HG03064 (cell line): Measurements from ENCODE around the gene NPB.

ENCODE experiments used
- ATAC-seq: cut with Tn5 transposase; IDR thresholded peaks from one replicate; pipeline ENCODE4 v1.9.1; 2021; ENCODE audit warnings: low read depth; ENCODE audit not compliant: unreplicated experiment

The NPB gene

DNA sequence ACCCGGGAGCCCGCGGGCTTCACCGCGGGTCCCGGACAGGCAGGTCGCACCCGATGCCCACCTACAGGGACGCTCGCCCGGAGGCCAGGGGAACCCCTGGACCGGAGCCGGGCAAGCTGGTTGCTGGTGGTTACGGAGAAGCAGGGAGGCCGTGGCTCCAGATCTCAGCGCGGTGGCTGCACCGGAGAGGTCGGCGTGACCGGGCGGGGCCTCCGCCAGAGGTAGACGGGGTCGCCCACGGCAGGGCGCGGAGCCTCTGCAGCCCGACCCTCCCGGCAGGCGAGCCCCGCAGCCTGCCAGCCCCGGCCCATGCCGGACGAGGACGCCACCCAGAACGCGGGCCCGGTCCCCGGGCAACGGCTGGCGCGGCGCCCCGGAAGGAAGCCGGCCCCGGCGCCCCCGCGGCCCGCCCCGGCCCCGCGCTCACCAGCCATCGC lies 8.8 kb downstream of the NPB start:
- ATAC-seq = peak; percentile 21

GRCh38 chr17:81911277-81911961 lies 9.4 kb downstream of the NPB start, which contains the start of gene PCYT2:
Gene PCYT2 (minus strand): TSS chr17:81911399. CDS start chr17:81911355, 44 bp downstream.
- peak; percentile 60 for ATAC-seq

DNA sequence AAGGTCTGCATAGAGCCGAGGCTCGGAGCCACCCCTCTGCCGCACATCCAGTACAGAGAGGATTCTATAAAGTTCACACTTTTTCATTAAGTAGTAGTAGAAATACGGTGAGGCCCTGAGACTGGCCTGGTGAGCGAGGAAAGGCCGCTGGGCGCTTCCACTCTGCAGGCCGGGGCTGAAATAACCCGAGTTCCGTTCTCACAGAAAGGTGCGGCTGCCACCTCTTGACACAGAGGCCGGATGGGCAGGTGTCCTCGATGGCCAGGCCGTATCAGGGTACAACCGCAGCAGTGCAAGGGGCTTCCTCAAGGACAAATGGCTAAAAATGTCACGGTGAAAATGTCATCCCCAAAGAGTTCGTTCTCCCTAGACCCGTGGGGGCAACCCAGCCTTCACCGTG lies 9.9 kb downstream of the NPB start:
- no peak for ATAC-seq

GRCh38 chr17:81912441-81913309 lies 10.6 kb downstream of the NPB start:
- no peak for ATAC-seq

DNA sequence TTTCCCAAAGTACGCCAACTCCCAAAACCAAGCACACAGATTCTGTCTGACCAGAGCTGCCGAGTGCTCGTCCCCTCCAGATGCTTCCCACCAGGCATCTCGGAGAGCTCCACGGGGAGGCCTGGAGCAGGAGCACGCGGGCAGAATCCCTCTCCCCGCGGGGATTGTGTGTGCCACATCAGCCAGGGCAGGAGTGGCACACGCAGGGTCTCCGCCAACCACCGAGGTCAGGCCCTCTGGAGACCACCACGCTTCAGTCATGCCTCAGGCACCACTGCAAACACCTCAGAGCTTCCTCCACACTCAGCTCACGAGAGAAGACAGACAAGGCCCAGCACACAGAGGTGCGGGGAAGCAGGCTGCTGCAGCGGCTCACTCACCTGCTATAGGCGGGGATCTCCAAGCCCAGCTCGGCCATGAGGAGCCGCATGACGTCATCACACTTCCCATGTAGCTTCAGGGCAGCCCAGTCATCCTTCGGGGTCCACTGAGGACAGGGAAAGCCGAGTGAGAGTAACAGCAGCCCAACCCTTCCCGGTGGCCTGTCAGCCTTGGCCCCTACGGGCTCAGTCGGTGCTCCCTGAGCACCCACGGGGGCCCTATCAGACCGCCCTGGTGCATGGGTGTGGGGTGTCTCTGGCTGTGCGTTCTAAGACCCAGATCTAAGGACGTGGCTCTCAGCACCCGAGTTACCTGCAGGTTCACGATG lies 11.5 kb downstream of the NPB start:
- ATAC-seq = no peak

GRCh38 chr17:81914103-81914850 lies 12.2 kb downstream of the NPB start:
- no peak for ATAC-seq

GRCh38 chr17:81915331-81915730 lies 13.3 kb downstream of the NPB start:
- ATAC-seq = no peak

DNA sequence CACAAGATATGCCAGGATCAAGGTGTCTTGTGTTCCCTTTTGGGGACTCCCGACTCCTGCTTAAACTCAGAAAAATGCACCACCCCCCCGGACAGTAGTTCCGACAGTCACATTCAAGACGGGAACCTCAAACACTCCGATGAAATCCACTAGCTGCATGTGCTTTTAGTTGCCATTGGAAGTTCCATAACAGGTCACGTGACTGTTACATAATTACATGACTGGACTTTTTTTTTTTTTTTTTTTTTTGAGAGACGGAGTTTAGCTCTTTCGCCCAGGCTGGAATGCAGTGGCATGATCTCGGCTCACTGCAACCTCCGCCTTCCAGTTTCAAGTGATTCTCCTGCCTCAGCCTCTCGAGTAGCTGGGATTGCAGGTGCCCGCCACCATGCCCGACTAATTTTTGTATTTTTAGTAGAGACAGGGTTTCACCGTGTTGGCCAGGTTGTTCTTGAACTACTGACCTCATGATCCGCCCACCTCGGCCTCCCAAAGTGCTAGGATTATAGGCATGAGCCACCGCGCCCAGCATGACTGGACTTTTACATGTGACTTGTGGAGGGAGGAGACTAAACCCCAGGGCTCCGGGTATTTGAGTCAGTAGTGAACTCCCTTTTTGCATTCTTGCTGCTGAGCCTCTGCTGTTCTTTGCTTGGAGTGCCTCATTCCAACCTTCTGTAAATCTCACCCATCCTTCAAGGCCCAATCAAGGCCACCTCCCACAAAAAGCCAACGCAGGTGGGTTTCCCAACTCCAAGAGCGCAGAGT lies 14.4 kb downstream of the NPB start:
- no peak for ATAC-seq

- peak; percentile 57 for ATAC-seq
Measured at GRCh38 chr17:81917565-81918332, 15.7 kb downstream of the NPB start, which contains the start of gene SIRT7. Gene SIRT7 (minus strand): TSS chr17:81918176. CDS start chr17:81918131, 45 bp downstream.

- ATAC-seq = peak; percentile 5
Measured at GRCh38 chr17:81918333-81918669, 16.3 kb downstream of the NPB start.

DNA sequence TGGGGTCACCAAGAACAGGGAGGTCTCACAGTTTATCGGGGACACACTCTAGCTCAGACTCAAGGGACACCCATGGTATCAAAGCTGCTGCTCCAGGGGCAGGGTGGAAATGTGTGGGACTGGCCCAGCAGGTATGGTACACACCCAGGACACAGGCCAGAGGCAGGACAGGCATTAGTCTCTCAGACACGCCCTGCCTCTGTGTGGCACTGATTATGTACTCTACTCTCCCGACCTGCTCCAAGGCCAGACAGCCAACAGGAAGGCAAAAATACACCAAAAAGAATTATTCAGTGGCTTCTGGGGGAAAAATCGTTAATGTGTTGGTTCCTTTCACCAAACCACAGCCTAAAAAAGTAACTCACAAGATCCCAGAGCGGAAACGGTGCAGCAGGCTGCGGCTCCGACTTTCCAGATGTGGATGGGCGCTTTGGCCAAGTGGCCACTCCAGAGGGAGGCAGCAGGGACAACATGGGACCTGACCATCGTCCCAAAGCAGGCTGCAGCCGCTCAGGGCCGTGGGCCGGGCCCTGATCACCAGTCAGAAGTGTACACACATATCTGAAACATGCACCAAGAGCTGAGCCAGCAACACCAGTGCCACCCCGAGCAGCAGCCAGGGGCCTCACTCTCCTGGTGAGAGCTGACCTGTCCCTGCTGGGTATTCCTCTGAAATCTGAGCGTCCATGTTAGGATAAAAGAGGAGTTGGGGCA lies 17.0 kb downstream of the NPB start:
- ATAC-seq = no peak

GRCh38 chr17:81920612-81921536 lies 18.8 kb downstream of the NPB start:
- no peak for ATAC-seq

- ATAC-seq = no peak
Measured at GRCh38 chr17:81921537-81921862, 19.5 kb downstream of the NPB start.

GRCh38 chr17:81921996-81922565 lies 20.0 kb downstream of the NPB start:
- no peak for ATAC-seq

DNA sequence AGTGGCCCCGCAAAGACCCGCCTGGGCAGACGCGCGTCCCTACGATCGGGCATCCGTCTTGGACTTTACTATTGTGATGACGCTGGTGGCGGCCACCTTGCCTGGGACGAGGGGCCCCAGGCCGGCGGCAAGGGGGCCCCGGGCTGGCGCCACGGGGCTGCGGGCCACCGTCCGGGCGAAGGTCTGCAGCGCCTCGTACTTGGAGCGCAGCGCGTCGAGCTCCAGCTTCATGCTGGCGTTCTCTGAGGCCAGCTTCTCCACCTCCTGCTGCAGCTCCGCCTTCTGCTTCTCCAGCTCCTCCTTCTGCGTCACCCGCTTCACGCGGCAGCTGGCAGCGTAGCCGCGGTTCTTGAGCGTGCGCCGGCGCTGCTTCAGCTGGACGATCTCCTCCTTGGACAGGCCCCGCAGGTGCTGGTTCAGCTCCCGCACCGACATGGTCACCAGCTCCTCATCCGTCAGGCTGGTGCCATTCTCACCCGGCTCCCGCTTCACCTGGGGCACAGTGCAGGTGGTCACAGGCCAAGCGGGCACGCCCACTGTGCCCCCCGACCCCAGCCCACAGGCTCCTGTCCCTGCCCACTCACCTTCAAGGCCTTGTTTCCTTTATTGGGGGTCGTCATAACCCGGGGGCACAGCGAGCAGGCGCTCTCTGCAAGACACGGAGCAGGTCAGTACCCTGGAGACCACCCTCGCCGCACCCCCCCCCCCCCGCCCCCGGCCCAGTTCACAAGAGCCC lies 20.7 kb downstream of the NPB start:
- ATAC-seq = no peak
